Tibial nerve (tissue), 4 donors: ENCODE data around the gene MCF2L2. TPM values are rescaled to one million over a fixed set of nuclear protein-coding genes. Genes with fewer than 3 reads are reported as not detected.

ENCODE experiments used
- DNase-seq, 2 donors: peaks; one replicate each; pipeline ENCODE4 v3.0.0-alpha.2; 2019; ENCODE audit warnings: low spot score in 2 of 2
- H3K27ac ChIP-seq, 4 donors: fragments of 200-600 bp; sonication (generic) in 3 of 4; one replicate each; pipeline ENCODE4 v1.5.1; 2017 to 2019; ENCODE audit warnings: mild to moderate bottlenecking in 1 of 4
- H3K27me3 ChIP-seq, 2 donors: fragments of 200-600 bp; sonication (generic) in 1 of 2; one replicate each; pipeline versions ENCODE4 v1.5.1 to v1.6.0; 2017 to 2019
- H3K36me3 ChIP-seq, 3 donors: fragments of 200-600 bp; sonication (generic); one replicate each; pipeline ENCODE4 v1.5.1; 2018 to 2019
- H3K4me1 ChIP-seq, 4 donors: fragments of 200-600 bp; sonication (generic) in 3 of 4; one replicate each; pipeline ENCODE4 v1.5.1; 2017 to 2019
- H3K4me3 ChIP-seq, 4 donors: fragments of 200-600 bp; sonication (generic) in 3 of 4; one replicate each; pipeline ENCODE4 v1.5.1; 2017 to 2019; ENCODE audit warnings: mild to moderate bottlenecking in 1 of 4, moderate library complexity in 1 of 4
- H3K9me3 ChIP-seq, 4 donors: fragments of 200-600 bp; sonication (generic) in 3 of 4; one replicate each; pipeline ENCODE4 v1.5.1; 2017 to 2019
- CTCF ChIP-seq, 5 experiments: fragments of 200-600 bp in 3 of 5; fragments of 450-650 bp in 2 of 5; sonication (generic) in 3 of 5; IDR thresholded peaks; one replicate each; pipeline ENCODE4 v1.5.1; 2016 to 2019; ENCODE audit warnings: antibody characterized with exemption in 5 of 5, mild to moderate bottlenecking in 3 of 5, moderate library complexity in 2 of 5
- EP300 ChIP-seq, 2 donors: sonication (generic); formaldehyde crosslinking; IDR thresholded peaks; one replicate each; pipeline ENCODE4 v1.6.1; 2017; ENCODE audit warnings: antibody characterized with exemption in 2 of 2, mild to moderate bottlenecking in 1 of 2
- POLR2A ChIP-seq, 2 donors: fragments of 450-650 bp; IDR thresholded peaks; one replicate each; pipeline ENCODE4 v1.6.1; 2017; ENCODE audit warnings: antibody characterized with exemption in 2 of 2, mild to moderate bottlenecking in 2 of 2, moderate library complexity in 2 of 2
- WGBS, 2 donors: methylation state at CpG; one replicate each; pipeline ENCODE4 v1.1.5; 2018; 5-methylcytosine and 5-hydroxymethylcytosine counted together
- total RNA-seq, 4 donors: library from RNA; depleted of rRNA; stranded (reverse); fragments of >200 nt; gene quantifications; one replicate each; pipeline ENCODE4 v1.1.0, GENCODE V29; 2016

Gene MCF2L2
- total RNA-seq, 4 donors from 2014 or later = 0.90 to 24.9 (median 1.8) TPM

GRCh38 chr3:183193762-183194689, 234.4 kb downstream of the MCF2L2 start:
- Histone ChIP-seq H3K9me3 (no peaks in the 10 kb centered on the region), H3K4me3 (no peak overlapping the region), H3K4me1 (no peaks in the 10 kb centered on the region), H3K36me3 (no peaks in the 10 kb centered on the region), H3K27me3 (no peaks in the 10 kb centered on the region), H3K27ac (no peak overlapping the region)
- TF ChIP-seq CTCF (IDR thresholded peaks at IDR 0.05) (no peak), POLR2A (IDR thresholded peaks at IDR 0.05) (no peak), EP300 (IDR thresholded peaks at IDR 0.05) (no peak)
- WGBS, 2 donors = 45 to 53% methylated on average over 10 of the region's 10 CpGs
- no peak for DNase-seq

- TF ChIP-seq EP300 (IDR thresholded peaks at IDR 0.05) (no peak), CTCF (IDR thresholded peaks at IDR 0.05) (no peak), POLR2A (IDR thresholded peaks at IDR 0.05) (no peak)
- Histone ChIP-seq H3K27ac (no peak overlapping the region), H3K4me1 (no peaks in the 10 kb centered on the region), H3K4me3 (no peak overlapping the region), H3K27me3 (no peaks in the 10 kb centered on the region), H3K9me3 (no peaks in the 10 kb centered on the region), H3K36me3 (no peaks in the 10 kb centered on the region)
- DNase-seq = no peak
- WGBS, 2 donors = 94 to 95% methylated on average over 7 of the region's 7 CpGs
Observed at GRCh38 chr3:183192650-183193300, 235.6 kb downstream of the MCF2L2 start.

GRCh38 chr3:183189641-183190040, 238.8 kb downstream of the MCF2L2 start:
- Histone ChIP-seq H3K9me3 (no peaks in the 10 kb centered on the region), H3K27me3 (no peaks in the 10 kb centered on the region), H3K27ac (no peak overlapping the region), H3K4me3 (no peak overlapping the region), H3K4me1 (no peaks in the 10 kb centered on the region), H3K36me3 (no peaks in the 10 kb centered on the region)
- no peak for DNase-seq
- 92% methylated on average over 4 of the region's 4 CpGs for WGBS, 2 donors
- TF ChIP-seq POLR2A (IDR thresholded peaks at IDR 0.05) = no peak
- TF ChIP-seq EP300 (IDR thresholded peaks at IDR 0.05) = no peak
- TF ChIP-seq CTCF (IDR thresholded peaks at IDR 0.05) = no peak

GRCh38 chr3:183188895-183189462, 239.4 kb downstream of the MCF2L2 start:
- no peak overlapping the region for H3K27ac ChIP-seq
- H3K9me3 ChIP-seq = no peaks in the 10 kb centered on the region
- DNase-seq = no peak
- H3K4me3 ChIP-seq = no peak overlapping the region
- H3K27me3 ChIP-seq = no peaks in the 10 kb centered on the region
- TF ChIP-seq POLR2A (IDR thresholded peaks at IDR 0.05) (no peak), CTCF (IDR thresholded peaks at IDR 0.05) (peak in 2 of 5 experiments; percentile 18 to 22)
- WGBS, 2 donors = 73 to 75% methylated on average over 7 of the region's 7 CpGs
- H3K4me1 ChIP-seq = no peaks in the 10 kb centered on the region
- H3K36me3 ChIP-seq = no peaks in the 10 kb centered on the region

- no peak for TF ChIP-seq CTCF (IDR thresholded peaks at IDR 0.05)
- DNase-seq = no peak
- Histone ChIP-seq H3K4me1 (no peaks in the 10 kb centered on the region), H3K9me3 (no peaks in the 10 kb centered on the region), H3K4me3 (no peak overlapping the region), H3K27ac (no peak overlapping the region), H3K36me3 (no peaks in the 10 kb centered on the region), H3K27me3 (no peaks in the 10 kb centered on the region)
- 44 to 49% methylated on average over 4 of the region's 4 CpGs for WGBS, 2 donors
Observed at GRCh38 chr3:183185696-183186095, 242.7 kb downstream of the MCF2L2 start.
